H1 (cell line): ENCODE measurements around the gene PACSIN1. TPM values are rescaled to one million over a fixed set of nuclear protein-coding genes. Genes with fewer than 3 reads are reported as not detected.

Experiments used
- CTCF ChIA-PET: fragments of 300-600 bp; sonication (Branson Sonifier 250); formaldehyde crosslinking; loops from one replicate; lab custom pipeline; 2021; ENCODE audit not compliant: partially characterized antibody; lab: Charles Lee
- POLR2A ChIA-PET: fragments of 300-600 bp; sonication (Branson Sonifier 250); formaldehyde crosslinking; loops from one replicate; lab custom pipeline; 2021; ENCODE audit warnings: inconsistent platforms; ENCODE audit not compliant: partially characterized antibody; lab: Charles Lee
- DNase-seq, 2 experiments: peaks; one replicate each; pipeline versions ENCODE4 v3.0.0 to v3.0.0-alpha.2; 2010 to 2022; ENCODE audit warnings: low spot score in 2 of 2, low read depth in 1 of 2, mixed read lengths in 1 of 2
- FAIRE-seq: peaks from 2 replicates; lab custom pipeline; 2011; peaks lifted over from hg19 to GRCh38; lab: Jason Lieb, UNC
- H2AFZ ChIP-seq: 2 replicates; pipeline ENCODE4 v1.8.1; 2012; ENCODE audit warnings: low read length, inconsistent platforms
- H2AK5ac ChIP-seq: 2 replicates; pipeline ENCODE4 v1.6.1; 2013; ENCODE audit warnings: low read depth, low read length
- H2BK120ac ChIP-seq: replicated peaks from 2 replicates; pipeline ENCODE3; 2013; ENCODE audit warnings: low read depth, low read length, inconsistent platforms
- H2BK12ac ChIP-seq: 2 replicates; pipeline ENCODE4 v1.6.1; 2013; ENCODE audit warnings: low read depth, low read length
- H2BK15ac ChIP-seq: 2 replicates; pipeline ENCODE4 v1.6.1; 2013; ENCODE audit warnings: low read length
- H2BK20ac ChIP-seq: 2 replicates; pipeline ENCODE4 v1.6.1; 2013; ENCODE audit warnings: low read length
- H2BK5ac ChIP-seq: 2 replicates; pipeline ENCODE4 v1.6.1; 2013; ENCODE audit warnings: low read depth, low read length
- H3K14ac ChIP-seq: 2 replicates; pipeline ENCODE4 v1.6.1; 2013; ENCODE audit warnings: inconsistent platforms; ENCODE audit not compliant: insufficient read length
- H3K18ac ChIP-seq: 2 replicates; pipeline ENCODE4 v1.6.1; 2013; ENCODE audit warnings: low read length; ENCODE audit errors: extremely low read depth
- H3K23ac ChIP-seq: 2 replicates; pipeline ENCODE4 v1.6.1; 2013; ENCODE audit warnings: inconsistent platforms; ENCODE audit not compliant: insufficient read length
- H3K23me2 ChIP-seq: 2 replicates; pipeline ENCODE4 v1.6.1; 2013; ENCODE audit warnings: low read depth, low read length
- H3K27ac ChIP-seq: 2 replicates; pipeline ENCODE4 v1.6.1; 2011; ENCODE audit warnings: low read depth, low read length, inconsistent platforms
- H3K27me3 ChIP-seq, 4 experiments: replicated peaks in 1 of 4; 1 replicate in 1 of 4; 2 replicates in 3 of 4; pipeline versions ENCODE4 v1.6.1 to v1.8.1; 2011 to 2013; ENCODE audit warnings: low read length in 3 of 4, mild to moderate bottlenecking in 3 of 4, inconsistent platforms in 2 of 4, mixed read lengths in 2 of 4, moderate library complexity in 1 of 4; ENCODE audit not compliant: control insufficient read depth in 3 of 4, insufficient read depth in 3 of 4; ENCODE audit errors: extremely low read depth in 1 of 4
- H3K36me3 ChIP-seq, 4 experiments: 2 replicates each; pipeline versions ENCODE4 v1.6.1 to v1.8.1; 2011 to 2013; ENCODE audit warnings: mild to moderate bottlenecking in 4 of 4, low read length in 3 of 4, moderate library complexity in 2 of 4, control low read depth in 1 of 4, inconsistent platforms in 1 of 4; ENCODE audit not compliant: insufficient read depth in 4 of 4, control insufficient read depth in 2 of 4
- H3K4ac ChIP-seq: replicated peaks from 2 replicates; pipeline ENCODE3; 2013; ENCODE audit warnings: low read length, low read depth, mixed read lengths, inconsistent platforms; ENCODE audit not compliant: insufficient read length
- H3K4me1 ChIP-seq, 4 experiments: replicated peaks in 1 of 4; 1 replicate in 1 of 4; 2 replicates in 3 of 4; pipeline versions ENCODE4 v1.6.1 to v1.8.1; 2011 to 2013; ENCODE audit warnings: low read length in 3 of 4, inconsistent platforms in 2 of 4, mixed read lengths in 1 of 4; ENCODE audit not compliant: insufficient read depth in 4 of 4, control insufficient read depth in 3 of 4
- H3K4me2 ChIP-seq, 2 experiments: 2 replicates each; pipeline versions ENCODE4 v1.6.1 to v1.8.1; 2011 to 2013; ENCODE audit warnings: low read depth in 2 of 2, low read length in 2 of 2, control low read depth in 1 of 2, inconsistent platforms in 1 of 2, mild to moderate bottlenecking in 1 of 2; ENCODE audit not compliant: insufficient read depth in 1 of 2
- H3K4me3 ChIP-seq, 4 experiments: fragments of 200-600, 300-600 bp in 1 of 4; sonication (generic), shearing (Covaris generic), sonication (Bioruptor Twin) in 1 of 4; 2 replicates each; pipeline versions ENCODE4 v1.5.1 to v1.8.1; 2011 to 2016; ENCODE audit warnings: low read length in 4 of 4, low read depth in 3 of 4, control low read depth in 2 of 4, inconsistent platforms in 2 of 4, mild to moderate bottlenecking in 2 of 4, mixed read lengths in 1 of 4, moderate library complexity in 1 of 4; ENCODE audit not compliant: insufficient read depth in 2 of 4; ENCODE audit errors: extremely low read depth in 1 of 4
- H3K56ac ChIP-seq: replicated peaks from 2 replicates; pipeline ENCODE3; 2013; ENCODE audit warnings: low read depth, mild to moderate bottlenecking, mixed read lengths, low read length, inconsistent platforms; ENCODE audit not compliant: insufficient read length
- H3K79me1 ChIP-seq: 2 replicates; pipeline ENCODE4 v1.6.1; 2013; ENCODE audit warnings: low read depth, low read length, control low read depth
- H3K79me2 ChIP-seq, 2 experiments: 2 replicates each; pipeline versions ENCODE4 v1.6.1 to v1.8.1; 2012 to 2013; ENCODE audit warnings: low read length in 2 of 2, mild to moderate bottlenecking in 2 of 2, inconsistent platforms in 1 of 2; ENCODE audit not compliant: insufficient read depth in 2 of 2, control insufficient read depth in 1 of 2
- H3K9ac ChIP-seq, 4 experiments: replicated peaks in 1 of 4; 1 replicate in 1 of 4; 2 replicates in 3 of 4; pipeline versions ENCODE4 v1.6.1 to v1.8.1; 2011 to 2013; ENCODE audit warnings: low read depth in 3 of 4, low read length in 3 of 4, control low read depth in 2 of 4, mild to moderate bottlenecking in 2 of 4, moderate library complexity in 2 of 4, inconsistent platforms in 1 of 4; ENCODE audit errors: extremely low read depth in 1 of 4
- H3K9me3 ChIP-seq, 2 experiments: 2 replicates each; pipeline versions ENCODE4 v1.6.1 to v1.8.1; 2012 to 2013; ENCODE audit warnings: mild to moderate bottlenecking in 2 of 2, moderate library complexity in 2 of 2, control low read depth in 1 of 2, inconsistent platforms in 1 of 2, low read depth in 1 of 2, low read length in 1 of 2, mixed read lengths in 1 of 2; ENCODE audit not compliant: insufficient read depth in 2 of 2
- H4K20me1 ChIP-seq, 2 experiments: replicated peaks in 1 of 2; 2 replicates each; pipeline versions ENCODE3 to v1.8.1; 2011 to 2013; ENCODE audit warnings: inconsistent platforms in 2 of 2, low read length in 2 of 2, mild to moderate bottlenecking in 1 of 2; ENCODE audit not compliant: insufficient read depth in 2 of 2, control insufficient read depth in 1 of 2
- H4K5ac ChIP-seq: 2 replicates; pipeline ENCODE4 v1.6.1; 2013; ENCODE audit warnings: low read length, low read depth, mixed read lengths, inconsistent platforms; ENCODE audit not compliant: insufficient read length
- H4K8ac ChIP-seq: 2 replicates; pipeline ENCODE4 v1.8.0; 2013; ENCODE audit warnings: mild to moderate bottlenecking, moderate library complexity, low read length, inconsistent platforms; ENCODE audit not compliant: insufficient read depth; ENCODE audit errors: extremely low read depth
- H4K91ac ChIP-seq: replicated peaks from 2 replicates; pipeline ENCODE3; 2013; ENCODE audit warnings: low read length, mixed read lengths, inconsistent platforms; ENCODE audit not compliant: insufficient read length
- JUN ChIP-seq: IDR thresholded peaks from 2 replicates; pipeline ENCODE4 v1.6.1; 2011; ENCODE audit warnings: low read depth, mild to moderate bottlenecking, improper control_type of control experiment, low read length
- JUND ChIP-seq: IDR thresholded peaks from 2 replicates; pipeline ENCODE4 v1.6.1; 2011; ENCODE audit warnings: mild to moderate bottlenecking, improper control_type of control experiment, low read length
- KDM4A ChIP-seq: IDR thresholded peaks from one replicate; pipeline ENCODE4 v1.7.1; 2012; ENCODE audit warnings: low read depth, mild to moderate bottlenecking, moderate library complexity, low read length, inconsistent platforms; ENCODE audit not compliant: severe bottlenecking
- NRF1 ChIP-seq: IDR thresholded peaks from 2 replicates; pipeline ENCODE4 v1.6.1; 2011; ENCODE audit warnings: mild to moderate bottlenecking, low read depth, low read length, improper control_type of control experiment
- RNF2 ChIP-seq: fragments of 200-900, 300-1000 bp; sonication (generic); IDR thresholded peaks from 2 replicates; pipeline ENCODE4 v1.7.1; 2016; ENCODE audit warnings: borderline replicate concordance, low read depth, mild to moderate bottlenecking, antibody characterized with exemption, low read length; ENCODE audit not compliant: poor library complexity, severe bottlenecking; ENCODE audit errors: missing control alignments
- RXRA ChIP-seq: IDR thresholded peaks from 2 replicates; pipeline ENCODE4 v1.6.1; 2011; ENCODE audit warnings: low read depth, mild to moderate bottlenecking, low read length, moderate library complexity; ENCODE audit not compliant: insufficient read depth
- SAP30 ChIP-seq: fragments of 300-600 bp; sonication (generic); IDR thresholded peaks from 2 replicates; pipeline ENCODE4 v1.7.1; 2012; ENCODE audit warnings: low read length, moderate library complexity, mild to moderate bottlenecking, inconsistent platforms; ENCODE audit not compliant: insufficient read depth, insufficient replicate concordance
- SIRT6 ChIP-seq: IDR thresholded peaks from one replicate; pipeline ENCODE4 v1.7.1; 2012; ENCODE audit warnings: low read length, inconsistent platforms
- SUZ12 ChIP-seq: fragments of 200-600 bp; sonication (generic); IDR thresholded peaks from 2 replicates; pipeline ENCODE4 v1.6.1; 2012; ENCODE audit warnings: mild to moderate bottlenecking, inconsistent platforms, low read length, moderate library complexity, mixed read lengths
- TCF12 ChIP-seq: IDR thresholded peaks from 2 replicates; pipeline ENCODE4 v1.6.1; 2011; ENCODE audit warnings: low read depth, mild to moderate bottlenecking, low read length
- TEAD4 ChIP-seq: IDR thresholded peaks from 2 replicates; pipeline ENCODE4 v1.6.1; 2012; ENCODE audit warnings: low read depth, low read length, inconsistent platforms, mixed read lengths
- WGBS, 2 experiments: shearing (Covaris generic) in 1 of 2; methylation state at CpG; one replicate each; pipeline versions ENCODE4 v1.1.6 to v1.1.7; 2013 to 2015; ENCODE audit warnings: low lambda C conversion rate in 2 of 2, mixed read lengths in 2 of 2, inconsistent platforms in 1 of 2, low coverage in 1 of 2, missing lambda C conversion rate in 1 of 2; ENCODE audit not compliant: insufficient replicate concordance in 2 of 2, insufficient coverage in 1 of 2, insufficient read length in 1 of 2; ENCODE audit errors: extremely low coverage in 1 of 2, missing lambda C conversion rate in 1 of 2; 5-methylcytosine and 5-hydroxymethylcytosine counted together
- polyA plus RNA-seq, 7 experiments: library from polyadenylated mRNA; depleted of rRNA in 3 of 7; stranded (reverse) in 5 of 7; unstranded in 2 of 7; fragments of >200 nt in 5 of 7; fragments of 200-250 nt in 2 of 7; gene quantifications; 1 replicate in 5 of 7; 2 replicates in 1 of 7; 4 replicates in 1 of 7; pipeline versions ENCODE4 v1.2.1 to v1.2.3, GENCODE V29; 2011 to 2013; ENCODE audit warnings: missing spikeins in 2 of 7, mixed read lengths in 2 of 7
- total RNA-seq: library from RNA; stranded (reverse); fragmentation: NEBNext Ultra II Directional; extraction: Animal tissue kit (Norgen Biotek cat#: 25700); gene quantifications from 2 replicates; pipeline ENCODE4 v1.2.1, GENCODE V29; 2021
- TF ChIP-seq, protein P1 (sequence below): IDR thresholded peaks from 2 replicates; pipeline ENCODE4 v1.6.1; 2011; ENCODE audit warnings: low read length, improper control_type of control experiment

PACSIN1 gene
- total and polyA plus RNA-seq, 2 of the 8 experiments (the other 6 are each of a cell fraction or from before 2014, with no cell fraction given) = 5.9 to 11.1 TPM

DNA sequence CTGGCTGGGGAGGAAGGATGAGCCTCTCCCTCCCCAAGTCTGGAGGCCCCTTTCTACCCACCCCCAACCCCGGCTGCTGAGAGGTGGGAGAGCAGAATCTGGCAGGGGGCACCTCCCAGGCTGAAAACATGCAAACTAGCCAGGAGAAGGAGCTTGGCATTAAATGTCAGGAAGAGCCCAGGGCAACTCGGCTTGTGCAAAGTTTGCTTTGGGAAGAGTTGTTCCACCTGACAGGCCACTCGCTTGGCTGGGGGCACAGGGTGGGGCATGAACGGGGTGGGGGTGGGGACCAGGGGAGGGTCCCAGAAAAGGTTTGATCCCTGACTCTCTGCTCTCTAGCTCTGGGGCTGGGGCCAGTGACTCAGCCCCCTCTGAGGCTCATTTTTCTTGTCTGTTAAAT, 87.3 kb downstream of the PACSIN1 start:
- H3K79me2 ChIP-seq = no peaks in the 10 kb centered on the region
- no peaks in the 10 kb centered on the region for H3K27me3 ChIP-seq
- no peak overlapping the region for H4K8ac ChIP-seq
- no peaks in the 10 kb centered on the region for H3K23me2 ChIP-seq
- no peak for FAIRE-seq
- no peak overlapping the region for H2BK5ac ChIP-seq
- H4K20me1 ChIP-seq = peaks cover 0 to 1% of the 10 kb centered on the region in 2 experiments
- no peak overlapping the region for H3K27ac ChIP-seq
- DNase-seq = no peak
- no peak overlapping the region for H3K56ac ChIP-seq
- no peak overlapping the region for H2AK5ac ChIP-seq
- no peak overlapping the region for H2BK20ac ChIP-seq
- ChIA-PET CTCF (interaction anchor here (0.9 to 1.1 kb wide), 4 partner anchors 30 to 95 kb away, joined by 3 to 5 read pairs (median 4); no protein-coding TSS in a partner anchor), POLR2A (interaction anchor here (1.0 kb wide), 1 partner anchor 20 kb away, joined by 3 read pairs; no protein-coding TSS in a partner anchor)
- no peak overlapping the region for H2BK15ac ChIP-seq
- no peaks in the 10 kb centered on the region for H3K36me3 ChIP-seq
- H4K91ac ChIP-seq = no peak overlapping the region
- no peaks in the 10 kb centered on the region for H3K79me1 ChIP-seq
- no peak overlapping the region for H3K18ac ChIP-seq
- H3K9me3 ChIP-seq = no peaks in the 10 kb centered on the region
- H3K9ac ChIP-seq = no peak overlapping the region
- no peak overlapping the region for H2BK120ac ChIP-seq
- H3K4me3 ChIP-seq = no peak overlapping the region
- H2AFZ ChIP-seq = no peak overlapping the region
- no peak overlapping the region for H3K23ac ChIP-seq
- WGBS, 2 experiments = 77% methylated on average over 4 of the region's 4 CpGs; no CpG with 5 or more reads in 1 of the 2 experiments
- no peak overlapping the region for H2BK12ac ChIP-seq
- H3K4me2 ChIP-seq = no peak overlapping the region
- no peak overlapping the region for H3K4ac ChIP-seq
- H3K14ac ChIP-seq = no peak overlapping the region
- H4K5ac ChIP-seq = no peak overlapping the region
- H3K4me1 ChIP-seq = peaks cover 0 to 4% (median 0%) of the 10 kb centered on the region in 4 experiments; a peak in 1 of 7 replicates
- TF ChIP-seq JUN (no peak), JUND (no peak), TEAD4 (no peak), SAP30 (no peak), SUZ12 (no peak), NRF1 (no peak), KDM4A (no peak), RNF2 (no peak), SIRT6 (no peak), TCF12 (no peak), RXRA (no peak)
- TF ChIP-seq, protein P1, sequence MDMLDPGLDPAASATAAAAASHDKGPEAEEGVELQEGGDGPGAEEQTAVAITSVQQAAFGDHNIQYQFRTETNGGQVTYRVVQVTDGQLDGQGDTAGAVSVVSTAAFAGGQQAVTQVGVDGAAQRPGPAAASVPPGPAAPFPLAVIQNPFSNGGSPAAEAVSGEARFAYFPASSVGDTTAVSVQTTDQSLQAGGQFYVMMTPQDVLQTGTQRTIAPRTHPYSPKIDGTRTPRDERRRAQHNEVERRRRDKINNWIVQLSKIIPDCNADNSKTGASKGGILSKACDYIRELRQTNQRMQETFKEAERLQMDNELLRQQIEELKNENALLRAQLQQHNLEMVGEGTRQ = no peak
